OCI-LY7 (cell line): ENCODE results near the gene ABI3. TPM values are rescaled to one million over a fixed set of nuclear protein-coding genes. Genes with fewer than 3 reads are reported as not detected.

ENCODE experiments used
- BruUV-seq: library from RNA; stranded (reverse); fragments of 400-500 nt; replicated peaks from 2 replicates; lab custom pipeline; 2021; lab: Mats Ljungman, UMichigan
- CTCF ChIA-PET: fragments of 300-600 bp; sonication (Branson Sonifier 250); formaldehyde crosslinking; loops from one replicate; lab custom pipeline; 2022; ENCODE audit warnings: antibody characterized with exemption; ENCODE audit not compliant: unreplicated experiment; lab: Charles Lee
- POLR2A ChIA-PET: fragments of 300-600 bp; sonication (Branson Sonifier 250); formaldehyde crosslinking; loops from one replicate; lab custom pipeline; 2022; ENCODE audit warnings: antibody characterized with exemption; lab: Charles Lee
- DNase-seq: peaks from one replicate; pipeline ENCODE4 v3.0.0-alpha.2; 2015; ENCODE audit warnings: low spot score
- H2AFZ ChIP-seq: fragments of 200-600 bp; sonication (generic), shearing (Covaris generic); 2 replicates; pipeline ENCODE4 v1.6.1; 2014; ENCODE audit warnings: mild to moderate bottlenecking, antibody characterized with exemption, low read length, moderate library complexity
- H3K27ac ChIP-seq: fragments of 200-600 bp; sonication (generic); 2 replicates; pipeline ENCODE4 v1.5.1; 2014; ENCODE audit warnings: mixed run types, low read depth, mild to moderate bottlenecking, moderate library complexity, low read length, inconsistent platforms; ENCODE audit not compliant: poor library complexity, severe bottlenecking
- H3K36me3 ChIP-seq: fragments of 200-600 bp; sonication (generic); 2 replicates; pipeline ENCODE4 v1.6.1; 2014; ENCODE audit warnings: mild to moderate bottlenecking, antibody characterized with exemption, low read length, moderate library complexity, mixed read lengths; ENCODE audit not compliant: insufficient read depth
- H3K4me1 ChIP-seq: fragments of 200-600 bp; sonication (generic); 2 replicates; pipeline ENCODE4 v1.5.1; 2014; ENCODE audit warnings: mild to moderate bottlenecking, low read length; ENCODE audit not compliant: insufficient read depth, poor library complexity, severe bottlenecking
- H3K4me2 ChIP-seq: fragments of 200-600 bp; sonication (generic); 2 replicates; pipeline ENCODE4 v1.6.1; 2014; ENCODE audit warnings: mild to moderate bottlenecking, low read length
- H3K4me3 ChIP-seq: fragments of 200-600 bp; sonication (generic); 2 replicates; pipeline ENCODE4 v1.5.1; 2014; ENCODE audit warnings: mild to moderate bottlenecking, low read depth, low read length; ENCODE audit not compliant: poor library complexity, severe bottlenecking
- H3K79me2 ChIP-seq: fragments of 200-600 bp; sonication (generic); 2 replicates; pipeline ENCODE4 v1.6.1; 2016; ENCODE audit warnings: low read depth, mild to moderate bottlenecking, low read length, moderate library complexity, mixed read lengths; ENCODE audit not compliant: insufficient read depth
- H3K9me2 ChIP-seq: fragments of 200-600 bp; sonication (generic); 2 replicates; pipeline ENCODE4 v1.6.1; 2016; ENCODE audit warnings: mild to moderate bottlenecking, low read length, mixed read lengths; ENCODE audit not compliant: insufficient read depth
- H3K9me3 ChIP-seq: fragments of 200-600 bp; sonication (generic); 2 replicates; pipeline ENCODE4 v1.6.1; 2014; ENCODE audit warnings: mild to moderate bottlenecking, mixed run types, low read length, mixed read lengths
- H4K20me1 ChIP-seq: fragments of 200-600 bp; sonication (generic); 2 replicates; pipeline ENCODE4 v1.6.1; 2014; ENCODE audit warnings: mild to moderate bottlenecking, antibody characterized with exemption, low read length, moderate library complexity, mixed read lengths; ENCODE audit not compliant: insufficient read depth
- CTCF ChIP-seq: fragments of 200-600 bp; sonication (generic); conservative IDR thresholded peaks from 2 replicates; pipeline ENCODE4 v1.5.1; 2014; ENCODE audit warnings: mild to moderate bottlenecking, antibody characterized with exemption, low read length, moderate library complexity, mixed read lengths
- EZH2phosphoT487 ChIP-seq: fragments of 200-600 bp; sonication (generic); IDR thresholded peaks from 2 replicates; pipeline ENCODE4 v1.6.1; 2018; ENCODE audit warnings: low read depth, borderline replicate concordance, mild to moderate bottlenecking, mixed run types, antibody characterized with exemption, low read length, moderate library complexity, mixed read lengths
- intact Hi-C: fragments of 100-400 bp; cut with micrococcal nuclease; formaldehyde crosslinking; loops from one replicate; pipeline ENCODE4 v1.10.0; 2022; ENCODE audit not compliant: unreplicated experiment
- total RNA-seq, 2 experiments: library from RNA; depleted of rRNA in 1 of 2; stranded (reverse); fragments of >200 nt in 1 of 2; shearing (Covaris generic) in 1 of 2; gene quantifications; 2 replicates each; pipeline ENCODE4 v1.2.3, GENCODE V29; 2014 to 2022

ABI3 gene
- total RNA-seq, 2 experiments from 2014 or later: 24.0 to 29.5 TPM

GRCh38 chr17:49249890-49250522 is 39.5 kb downstream of the ABI3 start:
- no peaks in the 10 kb centered on the region for H3K4me1 ChIP-seq
- H4K20me1 ChIP-seq: no peaks in the 10 kb centered on the region
- BruUV-seq: no TSS peak
- TF ChIP-seq EZH2phosphoT487 (no peak), CTCF (no peak)
- H3K79me2 ChIP-seq: no peaks in the 10 kb centered on the region
- no peak overlapping the region for H3K4me3 ChIP-seq
- intact Hi-C loops: no loop called here
- no peaks in the 10 kb centered on the region for H3K36me3 ChIP-seq
- CTCF ChIA-PET: no interaction called here
- H3K9me2 ChIP-seq: no peaks in the 10 kb centered on the region
- POLR2A ChIA-PET: no interaction called here
- H2AFZ ChIP-seq: no peak overlapping the region
- H3K9me3 ChIP-seq: no peaks in the 10 kb centered on the region
- no peak overlapping the region for H3K27ac ChIP-seq
- H3K4me2 ChIP-seq: no peak overlapping the region
- no peak for DNase-seq

- no peak overlapping the region for H3K27ac ChIP-seq
- no peaks in the 10 kb centered on the region for H3K36me3 ChIP-seq
- TF ChIP-seq CTCF: no peak
- no peak for TF ChIP-seq EZH2phosphoT487
- CTCF ChIA-PET: no interaction called here
- H3K4me2 ChIP-seq: no peak overlapping the region
- no peaks in the 10 kb centered on the region for H4K20me1 ChIP-seq
- no peak overlapping the region for H2AFZ ChIP-seq
- H3K9me2 ChIP-seq: no peaks in the 10 kb centered on the region
- POLR2A ChIA-PET: no interaction called here
- BruUV-seq: no TSS peak
- no peaks in the 10 kb centered on the region for H3K79me2 ChIP-seq
- no peaks in the 10 kb centered on the region for H3K9me3 ChIP-seq
- no peak overlapping the region for H3K4me3 ChIP-seq
- no peaks in the 10 kb centered on the region for H3K4me1 ChIP-seq
- intact Hi-C loops: no loop called here
- no peak for DNase-seq
Observed at GRCh38 chr17:49252148-49252695, 41.7 kb downstream of the ABI3 start.

- intact Hi-C loops: no loop called here
- ChIA-PET CTCF (interaction anchor here (0.7 kb wide), 1 partner anchor 11 kb away, joined by 3 read pairs; no protein-coding TSS in a partner anchor), POLR2A (no interaction called here)
- no peak overlapping the region for H3K4me2 ChIP-seq
- no peaks in the 10 kb centered on the region for H3K36me3 ChIP-seq
- H2AFZ ChIP-seq: no peak overlapping the region
- no peak overlapping the region for H3K4me3 ChIP-seq
- no peaks in the 10 kb centered on the region for H3K4me1 ChIP-seq
- H4K20me1 ChIP-seq: no peaks in the 10 kb centered on the region
- H3K27ac ChIP-seq: no peak overlapping the region
- TF ChIP-seq CTCF (peak; percentile 49), EZH2phosphoT487 (no peak)
- no peaks in the 10 kb centered on the region for H3K9me3 ChIP-seq
- H3K9me2 ChIP-seq: no peaks in the 10 kb centered on the region
- H3K79me2 ChIP-seq: no peaks in the 10 kb centered on the region
- no TSS peak for BruUV-seq
- DNase-seq: no peak
Observed at GRCh38 chr17:49254066-49254465, 43.6 kb downstream of the ABI3 start.
